Natural killer cell (primary cell): ENCODE measurements around the gene KSR2. TPM values are rescaled to one million over a fixed set of nuclear protein-coding genes. Genes with fewer than 3 reads are reported as not detected.

ENCODE experiments used
- ATAC-seq, 3 donors: fragments of 150-1000 bp in 2 of 3; fragments of 200-7000 bp in 1 of 3; cut with Tn5 transposase; 1 replicate in 1 of 3; 2 replicates in 2 of 3; pipeline ENCODE4 v1.10.0; 2021; ENCODE audit warnings: mild to moderate bottlenecking in 2 of 3, moderate library complexity in 2 of 3
- DNase-seq, 2 donors: peaks; one replicate each; pipeline versions ENCODE4 v3.0.0 to v3.0.0-alpha.2; 2013 to 2021; ENCODE audit warnings: mixed read lengths in 1 of 2
- H3K27ac ChIP-seq: one replicate; pipeline ENCODE4 v1.5.1; 2013; ENCODE audit warnings: mild to moderate bottlenecking, low read length
- H3K27me3 ChIP-seq: one replicate; pipeline ENCODE4 v1.6.1; 2013; ENCODE audit warnings: low read length; ENCODE audit not compliant: control insufficient read depth, insufficient read depth
- H3K36me3 ChIP-seq: one replicate; pipeline ENCODE4 v1.6.1; 2013; ENCODE audit warnings: low read length; ENCODE audit not compliant: control insufficient read depth, insufficient read depth
- H3K4me1 ChIP-seq: one replicate; pipeline ENCODE4 v1.6.1; 2013; ENCODE audit warnings: low read length; ENCODE audit not compliant: control insufficient read depth, insufficient read depth
- H3K4me3 ChIP-seq: one replicate; pipeline ENCODE4 v1.5.1; 2013; ENCODE audit warnings: low read length
- H3K9me3 ChIP-seq: one replicate; pipeline ENCODE4 v1.6.1; 2013; ENCODE audit warnings: low read length; ENCODE audit not compliant: control insufficient read depth, insufficient read depth
- H3K27ac Mint-ChIP-seq, 2 donors: one replicate each; pipeline ENCODE4 v1.8.0; 2022; ENCODE audit warnings: mild to moderate bottlenecking in 2 of 2, mixed read lengths in 2 of 2, moderate library complexity in 1 of 2
- H3K27me3 Mint-ChIP-seq, 2 donors: one replicate each; pipeline ENCODE4 v1.8.0; 2022; ENCODE audit warnings: low read depth in 2 of 2, mixed read lengths in 2 of 2
- H3K36me3 Mint-ChIP-seq: one replicate; pipeline ENCODE4 v1.8.0; 2022; ENCODE audit warnings: mixed read lengths
- H3K4me1 Mint-ChIP-seq, 2 donors: one replicate each; pipeline ENCODE4 v1.8.0; 2022; ENCODE audit warnings: mixed read lengths in 2 of 2
- H3K4me3 Mint-ChIP-seq: one replicate; pipeline ENCODE4 v1.8.0; 2022; ENCODE audit warnings: mild to moderate bottlenecking, moderate library complexity, mixed read lengths
- H3K9me3 Mint-ChIP-seq, 2 donors: one replicate each; pipeline ENCODE4 v1.8.0; 2022; ENCODE audit warnings: mixed read lengths in 2 of 2
- CTCF ChIP-seq: fragments of 200-600 bp; IDR thresholded peaks from one replicate; pipeline ENCODE4 v1.8.0; 2022; ENCODE audit warnings: antibody characterized with exemption
- WGBS: methylation state at CpG from one replicate; pipeline ENCODE4 v1.1.7; 2013; ENCODE audit warnings: missing lambda C conversion rate; ENCODE audit not compliant: insufficient coverage; 5-methylcytosine and 5-hydroxymethylcytosine counted together
- intact Hi-C: fragments of 100-400 bp; cut with micrococcal nuclease; formaldehyde crosslinking; loops from one replicate; pipeline ENCODE4 v1.14.2; 2022
- total RNA-seq, 4 donors: library from RNA; stranded (reverse); fragments of 120-200 nt in 1 of 4; gene quantifications; one replicate each; pipeline versions ENCODE4 v1.2.3 to v1.2.4, GENCODE V29; 2013 to 2022

Gene KSR2
- total RNA-seq, 3 donors from 2014 or later (not counting 1 experiment from before 2014, with no cell fraction given): not detected

- Mint-ChIP-seq H3K9me3 (peaks cover 0 to 5% of the 10 kb centered on the region in 2 donors), H3K27ac (no peak overlapping the region)
These were observed 297.1 kb downstream of the KSR2 start for GRCh38 chr12:117671734-117672133.

GRCh38 chr12:117664169-117664568 lies 304.6 kb downstream of the KSR2 start:
- DNase-seq (no peak), ATAC-seq (no peak)
- no peak overlapping the region for H3K4me3 Mint-ChIP-seq
- intact Hi-C loops: no loop called here
- Histone ChIP-seq H3K36me3 (no peaks in the 10 kb centered on the region), H3K4me3 (no peak overlapping the region), H3K27me3 (no peaks in the 10 kb centered on the region), H3K9me3 (no peaks in the 10 kb centered on the region), H3K4me1 (no peaks in the 10 kb centered on the region), H3K27ac (no peak overlapping the region)
- H3K27me3 Mint-ChIP-seq: no peaks in the 10 kb centered on the region
- no peaks in the 10 kb centered on the region for H3K9me3 Mint-ChIP-seq
- no peaks in the 10 kb centered on the region for H3K4me1 Mint-ChIP-seq
- no peaks in the 10 kb centered on the region for H3K36me3 Mint-ChIP-seq
- no peak overlapping the region for H3K27ac Mint-ChIP-seq
- WGBS: 69% methylated on average over 5 of the region's 5 CpGs
- TF ChIP-seq CTCF: no peak

More at GRCh38 chr12:117671734-117672133, 297.1 kb downstream of the KSR2 start:
- H3K27me3 Mint-ChIP-seq: peaks cover 0 to 3% of the 10 kb centered on the region in 2 donors
- WGBS: 45% methylated on average over 8 of the region's 8 CpGs
- no peaks in the 10 kb centered on the region for H3K36me3 Mint-ChIP-seq
- Histone ChIP-seq H3K27me3 (no peaks in the 10 kb centered on the region), H3K36me3 (no peaks in the 10 kb centered on the region), H3K4me1 (no peaks in the 10 kb centered on the region), H3K4me3 (no peak overlapping the region), H3K27ac (no peak overlapping the region), H3K9me3 (no peaks in the 10 kb centered on the region)
- ATAC-seq (no peak), DNase-seq (no peak)
- no peak for TF ChIP-seq CTCF
- H3K4me3 Mint-ChIP-seq: no peak overlapping the region
- intact Hi-C loops: no loop called here
- no peaks in the 10 kb centered on the region for H3K4me1 Mint-ChIP-seq

- ATAC-seq (no peak), DNase-seq (no peak)
- intact Hi-C loops: no loop called here
- Mint-ChIP-seq H3K36me3 (no peaks in the 10 kb centered on the region), H3K27me3 (no peaks in the 10 kb centered on the region), H3K4me3 (no peak overlapping the region), H3K27ac (no peak overlapping the region), H3K9me3 (no peaks in the 10 kb centered on the region), H3K4me1 (no peaks in the 10 kb centered on the region)
- Histone ChIP-seq H3K36me3 (no peaks in the 10 kb centered on the region), H3K27me3 (no peaks in the 10 kb centered on the region), H3K4me1 (no peaks in the 10 kb centered on the region), H3K9me3 (no peaks in the 10 kb centered on the region), H3K27ac (no peak overlapping the region), H3K4me3 (no peak overlapping the region)
- 56% methylated on average over 8 of the region's 8 CpGs for WGBS
- no peak for TF ChIP-seq CTCF
These were observed 306.0 kb downstream of the KSR2 start for GRCh38 chr12:117662620-117663395.

- no peaks in the 10 kb centered on the region for H3K36me3 Mint-ChIP-seq
- no peak for ATAC-seq
These were observed 306.6 kb downstream of the KSR2 start for GRCh38 chr12:117662220-117662619.

More at GRCh38 chr12:117662220-117662619, 306.6 kb downstream of the KSR2 start:
- no peaks in the 10 kb centered on the region for H3K27me3 Mint-ChIP-seq
- H3K9me3 ChIP-seq: no peaks in the 10 kb centered on the region
- DNase-seq: no peak
- no peak overlapping the region for H3K4me3 Mint-ChIP-seq
- 60% methylated on average over 6 of the region's 6 CpGs for WGBS
- no peak overlapping the region for H3K27ac ChIP-seq
- no peaks in the 10 kb centered on the region for H3K36me3 ChIP-seq
- no peaks in the 10 kb centered on the region for H3K4me1 Mint-ChIP-seq
- no peak overlapping the region for H3K4me3 ChIP-seq
- no peak for TF ChIP-seq CTCF
- H3K27ac Mint-ChIP-seq: no peak overlapping the region
- no peaks in the 10 kb centered on the region for H3K27me3 ChIP-seq
- H3K9me3 Mint-ChIP-seq: no peaks in the 10 kb centered on the region
- intact Hi-C loops: no loop called here
- H3K4me1 ChIP-seq: no peaks in the 10 kb centered on the region
